Small intestine (tissue), 16 donors: Measurements from ENCODE around the gene SPG21. TPM values are rescaled to one million over a fixed set of nuclear protein-coding genes. Genes with fewer than 3 reads are reported as not detected.

ENCODE experiments used
- DNase-seq, 2 donors: peaks; one replicate each; pipeline versions ENCODE4 v3.0.0 to v3.0.0-alpha.2; 2013
- FAIRE-seq: peaks from 2 replicates; lab custom pipeline; 2012; peaks lifted over from hg19 to GRCh38; lab: Jason Lieb, UNC
- H3K27ac ChIP-seq, 3 donors: one replicate each; pipeline ENCODE4 v1.5.1; 2013; ENCODE audit warnings: low read length in 2 of 3, mild to moderate bottlenecking in 2 of 3, control low read depth in 1 of 3, inconsistent platforms in 1 of 3, low read depth in 1 of 3, moderate library complexity in 1 of 3
- H3K27me3 ChIP-seq, 3 donors: one replicate each; pipeline ENCODE4 v1.6.1; 2013; ENCODE audit warnings: low read length in 3 of 3, inconsistent platforms in 1 of 3; ENCODE audit not compliant: control insufficient read depth in 3 of 3, insufficient read depth in 3 of 3
- H3K36me3 ChIP-seq, 3 donors: one replicate each; pipeline ENCODE4 v1.6.1; 2013; ENCODE audit warnings: low read length in 3 of 3, inconsistent platforms in 1 of 3, low read depth in 1 of 3, mild to moderate bottlenecking in 1 of 3, moderate library complexity in 1 of 3; ENCODE audit not compliant: control insufficient read depth in 3 of 3, insufficient read depth in 2 of 3
- H3K4me1 ChIP-seq, 3 donors: one replicate each; pipeline ENCODE4 v1.6.1; 2013; ENCODE audit warnings: low read length in 2 of 3, inconsistent platforms in 1 of 3, low read depth in 1 of 3, mild to moderate bottlenecking in 1 of 3, moderate library complexity in 1 of 3; ENCODE audit not compliant: control insufficient read depth in 3 of 3, insufficient read depth in 2 of 3
- H3K4me3 ChIP-seq, 3 donors: one replicate each; pipeline ENCODE4 v1.5.1; 2013; ENCODE audit warnings: low read length in 3 of 3, control low read depth in 1 of 3, inconsistent platforms in 1 of 3, low read depth in 1 of 3, mild to moderate bottlenecking in 1 of 3, moderate library complexity in 1 of 3
- H3K9me3 ChIP-seq, 2 donors: one replicate each; pipeline ENCODE4 v1.6.1; 2013; ENCODE audit warnings: low read depth in 1 of 2, low read length in 1 of 2; ENCODE audit not compliant: control insufficient read depth in 2 of 2, insufficient read depth in 1 of 2
- WGBS, 3 donors: extraction: QIAGEN DNeasy Blood & Tissue Kit; methylation state at CpG; one replicate each; pipeline ENCODE4 v1.1.7; 2013; 5-methylcytosine and 5-hydroxymethylcytosine counted together
- long read RNA-seq, 10 donors: transcript quantifications; one replicate each; lab custom pipeline, GENCODE V29; 2026
- polyA plus RNA-seq, 4 donors: library from polyadenylated mRNA; stranded (reverse) in 3 of 4; unstranded in 1 of 4; fragments of 200-250 nt in 3 of 4; fragments of 120-200 nt in 1 of 4; gene quantifications; one replicate each; pipeline versions ENCODE4 v1.2.1 to v1.2.3, GENCODE V29; 2013
- donor health status: healthy with polysubstance abuse.
- donor health status: control.
- donor health status: control.
- donor health status: Bipolar disorder and iron deficiency.
- donor health status: healthy.

Gene SPG21, protein sequence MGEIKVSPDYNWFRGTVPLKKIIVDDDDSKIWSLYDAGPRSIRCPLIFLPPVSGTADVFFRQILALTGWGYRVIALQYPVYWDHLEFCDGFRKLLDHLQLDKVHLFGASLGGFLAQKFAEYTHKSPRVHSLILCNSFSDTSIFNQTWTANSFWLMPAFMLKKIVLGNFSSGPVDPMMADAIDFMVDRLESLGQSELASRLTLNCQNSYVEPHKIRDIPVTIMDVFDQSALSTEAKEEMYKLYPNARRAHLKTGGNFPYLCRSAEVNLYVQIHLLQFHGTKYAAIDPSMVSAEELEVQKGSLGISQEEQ
- 100 to 1,000 TPM in 1 of 4 donors, 10 to 100 TPM in 3; 58.1 to 163 (median 68.3) TPM for polyA plus RNA-seq
- long read RNA-seq, donor 1 = 0 reads
- long read RNA-seq, donor 2, transcript SPG21-201 (9 exons, 1,822 nt) = major isoform, 23 of 23 reads
- long read RNA-seq, donor 2, partial matches to known transcripts = 0 of 23 reads
- long read RNA-seq, donor 2, other reads (novel, unspliced or antisense) = 0 of 23 reads
- long read RNA-seq, donor 3, transcript SPG21-201 (9 exons, 1,822 nt) = major isoform, 29 of 46 reads
- long read RNA-seq, donor 3, partial matches to known transcripts = 14 of 46 reads
- long read RNA-seq, donor 3, other reads (novel, unspliced or antisense) = 0 of 46 reads
- long read RNA-seq, donor 4 = 0 reads
- long read RNA-seq, donor 5, transcript SPG21-201 (9 exons, 1,822 nt) = major isoform, 6 of 7 reads
- long read RNA-seq, donor 5, partial matches to known transcripts = 0 of 7 reads
- long read RNA-seq, donor 5, other reads (novel, unspliced or antisense) = 0 of 7 reads
- long read RNA-seq, donor 6, transcript SPG21-201 (9 exons, 1,822 nt) = major isoform, 61 of 78 reads
- long read RNA-seq, donor 6, partial matches to known transcripts = 11 of 78 reads
- long read RNA-seq, donor 6, other reads (novel, unspliced or antisense) = 0 of 78 reads
- long read RNA-seq, donor 7, transcript SPG21-201 (9 exons, 1,822 nt) = major isoform, 24 of 26 reads
- long read RNA-seq, donor 7, partial matches to known transcripts = 0 of 26 reads
- long read RNA-seq, donor 7, other reads (novel, unspliced or antisense) = 0 of 26 reads
- long read RNA-seq, donor 8, partial matches to known transcripts = 0 of 2 reads
- long read RNA-seq, donor 8, other reads (novel, unspliced or antisense) = 0 of 2 reads
- long read RNA-seq, donor 9, transcript SPG21-201 (9 exons, 1,822 nt) = major isoform, 7 of 9 reads
- long read RNA-seq, donor 9, partial matches to known transcripts = 0 of 9 reads
- long read RNA-seq, donor 9, other reads (novel, unspliced or antisense) = 0 of 9 reads
- long read RNA-seq, donor 10, transcript SPG21-201 (9 exons, 1,822 nt) = major isoform, 36 of 44 reads
- long read RNA-seq, donor 10, partial matches to known transcripts = 5 of 44 reads
- long read RNA-seq, donor 10, other reads (novel, unspliced or antisense) = 0 of 44 reads

DNA sequence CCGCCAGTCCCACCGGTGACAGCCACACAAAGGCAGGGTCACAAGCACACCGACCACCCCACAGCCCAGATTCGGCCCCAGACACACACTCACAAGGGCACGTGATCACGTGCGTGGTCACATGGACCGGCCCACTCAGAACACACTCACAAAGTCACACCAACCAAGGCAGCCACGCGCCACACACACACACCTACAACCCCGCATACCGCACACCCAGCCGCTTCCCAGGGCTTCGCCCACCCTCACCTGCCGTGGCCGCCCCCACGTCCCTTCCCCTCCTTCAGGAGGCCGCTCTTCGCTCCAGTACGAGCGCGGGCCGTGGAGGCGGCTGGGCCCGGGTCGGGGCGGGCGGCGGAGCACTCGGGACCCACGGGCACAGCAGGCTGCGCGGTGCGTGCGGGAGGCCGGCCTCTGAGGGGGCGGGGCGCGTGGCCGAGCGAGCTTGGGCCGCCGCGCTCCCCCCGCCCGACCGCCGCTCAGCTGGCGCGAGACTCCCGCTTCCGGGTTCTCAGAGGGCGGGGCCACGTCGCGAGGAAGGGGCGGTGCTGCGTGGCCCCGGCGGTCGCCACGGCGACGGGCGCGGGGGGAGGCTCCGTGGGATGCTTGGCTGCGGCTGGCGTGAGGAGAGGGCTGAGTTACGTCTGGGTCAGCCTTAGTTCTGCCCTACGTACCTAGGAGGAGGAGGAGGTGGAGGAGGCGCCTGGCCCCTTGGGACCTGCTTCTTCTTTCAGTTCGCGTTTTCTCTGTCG is at the start of gene SPG21:
Gene SPG21 (minus strand): TSS at position 499 of the 752 bp plus-strand sequence. CDS start 6,345 bp downstream, outside the sequence.
- Histone ChIP-seq H3K27ac (peak within 1 kb of the TSS; percentile 77 to 96 (median 94)), H3K4me3 (peak within 1 kb of the TSS; percentile 87 to 99 (median 92)), H3K4me1 (peaks cover 0 to 35% (median 6%) of the 10 kb centered on the region in 3 donors), H3K27me3 (no peaks in the 10 kb centered on the region), H3K9me3 (no peaks in the 10 kb centered on the region), H3K36me3 (peaks cover 0 to 9% (median 0%) of the 10 kb centered on the region in 3 donors)
- peak; percentile 90 to 97 for DNase-seq
- FAIRE-seq = no peak
- 0 to 1% (median 0%) methylated on average over 36 to 75 of the region's 75 CpGs for WGBS, 3 donors

DNA sequence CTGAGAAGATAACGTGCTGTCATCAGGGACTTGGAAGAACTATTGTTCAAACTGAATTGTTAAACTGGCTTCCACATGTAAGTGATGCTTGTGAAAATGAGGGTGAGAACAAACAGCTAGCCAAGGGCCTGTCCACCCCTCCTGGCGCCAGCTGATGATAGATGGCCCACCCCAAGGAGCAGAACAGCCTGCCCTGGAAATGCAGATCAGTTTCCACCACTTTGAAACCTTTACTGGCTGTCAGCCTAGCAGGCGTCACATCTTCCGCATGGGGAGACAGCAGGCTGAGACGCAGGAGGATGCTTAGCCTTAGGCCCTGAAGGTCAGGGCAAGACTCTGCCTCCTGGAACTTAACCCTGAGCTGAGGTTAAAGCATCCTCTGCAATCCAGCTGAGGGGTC is 49.1 kb upstream of the SPG21 start:
- DNase-seq (no peak), FAIRE-seq (no peak)
- Histone ChIP-seq H3K27ac (no peak overlapping the region), H3K9me3 (peaks cover 0 to 9% of the 10 kb centered on the region in 2 donors), H3K27me3 (no peaks in the 10 kb centered on the region), H3K4me1 (peaks cover 9 to 65% (median 10%) of the 10 kb centered on the region in 3 donors), H3K4me3 (no peak overlapping the region), H3K36me3 (no peaks in the 10 kb centered on the region)
- WGBS, 3 donors = 77 to 88% (median 82%) methylated on average over 5 of the region's 5 CpGs

DNA sequence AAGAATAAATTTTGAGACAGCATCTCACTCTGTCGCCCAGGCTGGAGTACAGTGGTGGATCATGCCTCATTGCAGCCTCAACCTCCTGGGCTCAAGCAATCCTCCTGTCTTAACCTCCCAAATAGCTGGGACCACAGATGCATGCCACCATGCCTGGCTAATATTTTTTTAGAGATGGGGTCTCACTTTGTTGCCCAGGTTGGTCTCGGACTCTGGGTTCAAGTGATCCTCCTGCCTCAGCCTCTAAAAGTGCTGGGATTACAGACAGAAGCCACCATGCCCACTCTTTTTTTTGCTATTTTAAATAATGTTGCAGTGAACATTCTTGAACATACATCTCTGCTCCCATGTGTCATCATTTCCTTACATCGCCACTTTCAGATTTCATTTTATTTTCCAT is 48.7 kb upstream of the SPG21 start:
- Histone ChIP-seq H3K9me3 (peaks cover 0 to 9% of the 10 kb centered on the region in 2 donors), H3K36me3 (no peaks in the 10 kb centered on the region), H3K27me3 (no peaks in the 10 kb centered on the region), H3K27ac (no peak overlapping the region), H3K4me3 (no peak overlapping the region), H3K4me1 (peaks cover 9 to 62% (median 10%) of the 10 kb centered on the region in 3 donors)
- FAIRE-seq = no peak
- WGBS, 3 donors = 89 to 97% (median 93%) methylated on average over 3 of the region's 3 CpGs
- no peak for DNase-seq

DNA sequence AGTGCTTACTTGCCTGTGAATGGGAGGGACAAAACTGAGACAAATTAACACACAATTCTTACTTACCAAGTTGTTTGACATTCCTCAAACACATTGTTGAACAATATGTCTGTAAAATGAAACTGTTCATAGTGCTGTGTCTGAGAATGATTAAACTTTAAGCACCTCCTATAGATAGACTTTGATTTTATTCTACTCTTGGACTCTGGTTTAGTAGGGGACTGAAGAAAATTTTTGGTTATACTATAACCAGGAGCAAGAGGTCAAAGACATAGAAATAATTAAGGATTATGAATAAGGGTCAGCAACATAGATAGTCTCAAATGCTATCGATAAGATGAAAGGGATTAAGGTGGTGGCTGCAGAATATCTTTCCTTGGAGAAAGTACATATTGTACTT is 47.6 kb upstream of the SPG21 start:
- no peaks in the 10 kb centered on the region for H3K36me3 ChIP-seq
- peak overlapping the region in 1 of 3 donors; percentile 79 for H3K27ac ChIP-seq
- H3K27me3 ChIP-seq = no peaks in the 10 kb centered on the region
- H3K9me3 ChIP-seq = peaks cover 0 to 8% of the 10 kb centered on the region in 2 donors
- DNase-seq (peak; percentile 60 to 84), FAIRE-seq (no peak)
- H3K4me3 ChIP-seq = no peak overlapping the region
- 15 to 66% (median 35%) methylated on average over 1 of the region's 1 CpG for WGBS, 3 donors
- peaks cover 3 to 60% (median 3%) of the 10 kb centered on the region in 3 donors for H3K4me1 ChIP-seq

DNA sequence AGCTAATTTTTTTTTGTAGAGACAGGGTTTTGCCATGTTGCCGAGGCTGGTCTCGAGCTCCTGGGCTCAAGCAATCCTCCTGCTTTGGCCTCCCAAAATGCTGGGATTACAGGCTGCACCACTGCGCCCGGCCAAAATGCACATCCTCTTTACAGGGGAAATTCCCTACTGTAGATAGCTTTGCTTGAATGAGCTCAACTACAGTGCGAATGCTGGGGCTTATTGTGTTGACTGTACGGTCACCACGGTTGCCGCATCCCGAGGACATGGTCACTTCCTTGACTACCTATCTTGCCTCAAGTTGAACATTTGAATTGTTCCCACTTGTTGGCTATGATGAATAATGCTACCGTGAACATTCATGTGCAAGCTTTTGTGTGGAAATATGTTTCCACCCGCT is 45.0 kb upstream of the SPG21 start:
- Histone ChIP-seq H3K36me3 (no peaks in the 10 kb centered on the region), H3K9me3 (no peaks in the 10 kb centered on the region), H3K27ac (peak overlapping the region in 1 of 3 donors; percentile 16), H3K27me3 (no peaks in the 10 kb centered on the region), H3K4me3 (no peak overlapping the region), H3K4me1 (peaks cover 2 to 49% (median 5%) of the 10 kb centered on the region in 3 donors)
- WGBS, 3 donors = 87 to 90% (median 89%) methylated on average over 11 of the region's 11 CpGs
- FAIRE-seq (no peak), DNase-seq (no peak)

DNA sequence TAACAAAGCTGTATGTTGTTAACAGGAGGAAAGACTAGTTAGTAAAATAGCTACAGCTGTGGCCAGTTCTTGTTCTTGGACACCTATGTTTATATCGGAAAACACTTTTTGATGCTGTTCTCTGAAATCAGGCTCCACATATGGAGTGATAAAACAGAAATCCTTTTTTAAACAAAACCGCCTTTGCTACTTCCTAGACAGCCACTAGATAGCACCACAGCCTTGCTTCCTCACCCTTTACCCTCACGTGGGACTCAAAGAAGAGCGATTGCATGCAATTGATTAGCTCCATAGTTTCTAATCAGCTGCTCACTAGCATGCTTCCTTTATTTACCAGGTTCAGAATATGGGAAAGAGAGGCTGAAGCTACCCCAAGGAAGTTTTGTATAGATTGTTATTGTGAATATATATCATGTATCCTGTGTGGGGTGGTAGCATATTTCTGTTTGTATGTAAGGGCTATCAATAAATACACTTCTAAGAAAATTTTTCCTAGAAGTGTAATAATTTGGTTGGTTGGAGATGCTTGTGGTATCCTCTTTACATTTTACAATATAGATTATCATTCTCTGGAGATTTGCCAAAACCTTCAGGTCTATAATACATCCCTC is 44.0 kb upstream of the SPG21 start:
- H3K9me3 ChIP-seq = no peaks in the 10 kb centered on the region
- H3K27me3 ChIP-seq = no peaks in the 10 kb centered on the region
- H3K4me3 ChIP-seq = no peak overlapping the region
- DNase-seq (peak; percentile 72 to 87), FAIRE-seq (no peak)
- no peaks in the 10 kb centered on the region for H3K36me3 ChIP-seq
- peaks cover 2 to 39% (median 2%) of the 10 kb centered on the region in 3 donors for H3K4me1 ChIP-seq
- WGBS, 3 donors = 3 to 9% (median 4%) methylated on average over 4 of the region's 4 CpGs
- peak overlapping the region in 1 of 3 donors; percentile 36 for H3K27ac ChIP-seq
